HG02973 (cell line): ENCODE measurements around the gene ADI1.

Experiments
- ATAC-seq: cut with Tn5 transposase; IDR thresholded peaks from one replicate; pipeline ENCODE4 v1.9.1; 2021; ENCODE audit warnings: moderate library complexity; ENCODE audit not compliant: unreplicated experiment

ADI1 gene

DNA sequence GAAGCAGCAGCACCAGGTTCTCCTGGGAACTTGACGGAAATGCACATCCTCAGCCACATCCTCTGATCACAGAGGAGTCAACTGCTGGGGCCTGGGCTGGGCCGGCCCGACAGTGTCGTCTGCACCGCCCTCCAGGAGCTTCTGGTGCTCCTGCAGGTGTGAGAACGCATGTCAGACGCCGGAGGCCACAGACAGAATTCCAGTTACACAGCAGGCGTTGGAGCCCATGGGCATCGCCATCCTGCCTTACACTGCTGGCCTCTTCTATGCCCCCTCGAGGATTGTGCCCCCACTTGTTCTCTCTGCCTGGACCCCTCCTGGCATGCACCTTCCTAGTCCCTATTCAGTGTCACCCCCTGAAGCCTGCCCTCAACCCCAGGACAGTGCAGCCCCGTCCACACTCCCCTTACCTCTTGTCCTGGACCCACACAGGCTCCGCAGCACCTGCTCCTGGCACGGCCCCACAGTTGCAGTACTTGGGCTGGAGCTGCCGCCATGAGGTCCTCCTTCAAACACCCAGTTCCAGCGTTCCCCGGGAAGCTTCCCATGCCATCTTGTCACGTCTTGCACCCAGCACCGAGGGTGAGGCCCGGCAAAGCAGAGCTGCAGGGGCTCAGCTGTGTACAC, 37.5 kb downstream of the ADI1 start:
- no peak for ATAC-seq

DNA sequence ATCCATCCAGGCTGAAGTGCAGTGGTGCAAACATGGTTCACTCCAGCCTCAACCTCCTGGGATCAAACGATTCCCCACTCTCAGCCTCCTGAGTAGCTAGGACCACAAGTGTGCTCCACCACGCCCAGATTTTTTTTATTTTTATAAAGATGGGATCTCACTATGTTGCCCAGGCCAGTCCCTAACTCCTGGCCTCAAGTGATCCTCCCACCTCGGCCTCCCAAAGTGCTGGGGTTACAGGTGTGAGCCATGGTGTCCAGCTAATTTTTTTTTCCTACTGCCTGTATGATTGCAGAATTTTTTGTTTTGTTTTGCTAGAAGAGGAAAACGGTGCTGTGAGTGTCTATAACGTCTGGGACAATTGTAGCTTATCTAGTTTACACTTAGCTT, 38.3 kb downstream of the ADI1 start:
- no peak for ATAC-seq

DNA sequence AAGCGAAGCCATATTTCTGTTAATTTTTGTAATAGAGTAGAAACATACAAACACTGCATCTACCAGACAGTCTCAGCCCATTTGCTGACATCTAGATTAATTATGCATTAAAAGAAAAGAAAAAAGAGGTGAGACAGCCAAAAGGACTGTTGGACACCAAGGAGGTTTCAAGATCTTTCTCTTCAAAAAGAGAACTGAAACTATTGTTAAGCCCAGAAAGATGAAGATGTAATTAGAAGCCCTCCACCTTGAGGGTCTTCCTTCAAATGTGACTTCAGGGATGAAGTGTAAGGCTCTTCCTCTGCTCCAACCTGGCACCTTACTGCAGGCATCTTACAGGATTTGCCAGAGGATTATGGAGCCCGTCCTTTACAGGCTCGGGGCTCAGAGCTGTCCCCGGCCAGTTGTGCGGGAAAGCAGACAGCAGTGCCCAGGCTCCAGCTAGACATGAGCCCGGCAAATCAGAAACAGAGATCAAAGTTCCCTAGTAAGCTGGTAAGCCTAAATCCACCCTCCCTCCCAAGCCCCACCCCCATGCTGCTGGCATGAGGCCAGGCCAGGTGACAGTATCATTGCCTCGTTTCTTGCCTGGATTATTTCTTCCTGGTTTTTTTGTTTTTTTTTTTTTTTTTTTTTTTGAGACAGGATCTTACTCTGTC, 38.9 kb downstream of the ADI1 start:
- ATAC-seq = no peak

DNA sequence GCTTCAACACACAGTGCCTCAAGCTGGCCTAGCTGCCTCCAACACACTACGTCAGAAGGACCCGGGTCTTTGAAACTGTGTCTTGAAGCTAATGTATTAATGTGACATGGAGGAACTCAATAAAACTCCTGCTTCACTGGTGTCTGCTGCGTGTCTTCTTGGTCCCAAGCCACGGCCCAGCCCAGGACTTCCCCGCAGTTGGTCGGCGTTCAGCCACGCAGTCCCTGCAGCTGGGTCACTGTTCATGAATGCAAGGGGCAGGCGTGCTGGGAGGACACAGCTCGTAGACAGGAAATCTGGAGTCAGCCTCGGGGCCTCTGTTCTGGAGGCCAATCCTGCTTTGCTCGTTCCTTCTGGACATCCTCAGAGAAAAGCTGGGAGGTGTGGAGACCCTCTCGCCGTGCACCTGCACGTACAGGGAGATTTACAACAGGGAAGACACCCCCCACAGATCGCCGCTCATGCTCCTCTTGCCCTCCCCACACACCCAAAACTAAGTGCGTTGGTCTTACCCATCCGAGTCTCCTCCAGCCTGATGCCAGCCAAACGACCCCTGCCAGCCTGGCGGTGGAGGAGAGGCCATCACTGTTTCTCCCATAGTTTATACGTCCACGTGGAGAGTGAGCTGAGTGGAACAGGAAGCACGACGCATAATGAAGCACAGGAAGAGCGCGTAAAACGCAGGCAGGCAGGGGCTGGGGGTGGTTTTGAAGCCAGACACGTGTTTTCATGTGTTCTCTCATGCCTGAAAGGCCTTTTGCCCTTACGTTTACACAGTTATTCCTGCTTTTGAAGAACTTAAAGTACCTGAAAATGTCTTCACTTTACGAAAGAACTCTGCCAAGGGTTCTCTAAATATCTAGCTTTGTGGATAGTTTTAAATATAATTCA, 39.7 kb downstream of the ADI1 start:
- ATAC-seq = no peak

DNA sequence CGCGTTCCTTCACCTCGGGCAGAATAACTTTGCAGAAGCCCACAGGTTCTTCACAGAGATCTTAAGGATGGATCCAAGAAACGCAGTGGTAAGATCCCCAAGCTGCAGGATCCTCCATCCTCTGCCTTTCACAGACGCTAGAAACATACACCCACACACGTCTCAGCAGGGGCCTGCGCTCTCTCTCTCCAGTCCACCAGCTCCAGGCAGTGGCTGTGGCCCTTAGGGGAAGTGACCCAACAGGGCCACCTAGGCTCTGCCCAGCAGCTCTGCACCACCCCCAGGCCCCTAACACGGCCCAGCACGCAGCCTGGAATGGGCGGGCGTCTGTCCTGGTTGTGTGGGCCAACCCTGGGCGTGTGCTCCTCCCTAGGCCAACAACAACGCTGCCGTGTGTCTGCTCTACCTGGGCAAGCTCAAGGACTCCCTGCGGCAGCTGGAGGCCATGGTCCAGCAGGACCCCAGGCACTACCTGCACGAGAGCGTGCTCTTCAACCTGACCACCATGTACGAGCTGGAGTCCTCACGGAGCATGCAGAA, 40.4 kb downstream of the ADI1 start:
- ATAC-seq = no peak

DNA sequence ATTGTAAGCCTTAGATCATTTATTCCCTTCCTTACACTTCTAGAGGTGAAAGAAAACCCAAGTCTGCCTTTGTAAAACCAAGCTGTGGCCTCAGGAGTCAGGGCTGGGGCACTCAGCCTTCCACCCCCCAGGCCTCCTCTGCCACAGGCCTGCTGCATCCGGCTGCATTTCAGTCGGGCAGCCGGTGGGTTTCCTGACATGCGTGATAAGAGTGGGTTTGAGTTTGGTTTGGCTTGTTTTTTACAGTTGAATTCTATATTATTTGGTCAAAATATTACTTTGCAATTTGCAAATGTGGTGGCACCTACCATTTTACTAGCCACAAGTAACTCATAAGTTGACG, 42.4 kb downstream of the ADI1 start:
- no peak for ATAC-seq

DNA sequence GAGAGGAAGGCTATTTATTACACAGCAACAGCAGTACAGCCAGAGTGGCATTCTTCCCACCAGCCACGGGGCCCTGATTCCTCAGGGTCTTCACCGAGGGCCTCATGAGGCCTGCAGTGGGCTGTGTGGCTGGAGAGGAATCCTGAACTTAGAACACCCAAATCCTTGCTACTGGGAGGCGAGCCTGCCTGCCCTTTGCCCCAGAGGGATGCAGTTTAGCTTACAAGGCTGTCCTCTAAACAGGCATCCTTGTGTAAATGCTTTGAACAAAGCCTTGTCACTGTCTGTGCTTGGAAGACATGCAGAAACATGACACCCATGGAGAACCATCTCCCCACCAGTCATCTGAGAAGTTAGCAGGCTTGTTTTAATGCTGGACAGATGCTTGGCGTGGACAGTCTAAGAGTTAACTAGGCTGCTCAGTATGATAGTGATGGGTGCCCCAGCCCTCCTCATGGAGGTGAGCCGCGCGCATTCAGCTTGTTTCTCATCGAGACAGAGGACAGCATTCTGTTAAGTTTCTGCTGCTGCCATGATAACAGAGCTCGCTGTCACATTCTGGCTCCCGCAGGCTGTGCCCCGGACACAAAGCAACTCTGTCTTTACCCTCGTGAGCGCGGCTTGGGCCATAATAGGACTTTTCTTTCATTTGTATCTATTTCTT, 42.9 kb downstream of the ADI1 start:
- ATAC-seq = no peak

DNA sequence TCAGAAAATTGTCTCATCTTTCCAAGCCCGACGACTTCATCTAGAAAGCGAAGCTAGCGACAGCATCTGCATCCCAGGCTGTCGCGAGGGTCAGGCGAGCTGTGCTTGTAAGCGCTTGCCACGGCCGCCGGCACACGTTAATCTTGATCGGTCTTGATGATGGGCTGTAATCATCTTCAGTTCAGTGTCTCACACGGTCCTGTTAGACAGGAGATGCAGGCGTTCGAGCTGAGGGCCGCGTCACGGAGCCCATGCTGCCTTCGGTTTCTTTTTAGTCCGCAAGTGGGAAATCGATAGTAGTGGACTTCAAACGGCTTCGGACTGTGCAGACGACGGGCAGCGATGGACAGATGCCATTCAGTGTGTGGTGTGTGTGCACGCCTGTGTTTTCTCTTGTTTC, 43.6 kb downstream of the ADI1 start:
- ATAC-seq = no peak

DNA sequence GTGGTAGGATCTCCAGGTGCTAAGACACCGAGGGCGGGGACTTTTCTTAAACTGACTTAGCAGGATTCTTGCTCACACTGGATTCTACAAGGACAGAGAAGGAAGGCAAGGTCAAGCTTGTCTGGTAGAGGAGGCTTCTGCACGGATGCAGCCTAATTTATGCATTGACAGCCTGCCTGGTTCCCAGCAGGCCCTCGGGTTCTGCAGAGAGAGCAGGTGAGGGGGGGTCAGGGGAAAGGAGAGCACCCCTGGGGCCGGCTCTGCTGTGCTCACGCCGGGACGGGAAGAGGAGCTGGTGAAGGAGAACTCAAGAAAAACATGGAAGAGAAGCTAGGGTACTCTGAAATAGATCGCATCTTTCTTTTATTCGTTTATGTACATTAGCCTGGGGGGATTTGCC, 46.4 kb downstream of the ADI1 start:
- no peak for ATAC-seq

DNA sequence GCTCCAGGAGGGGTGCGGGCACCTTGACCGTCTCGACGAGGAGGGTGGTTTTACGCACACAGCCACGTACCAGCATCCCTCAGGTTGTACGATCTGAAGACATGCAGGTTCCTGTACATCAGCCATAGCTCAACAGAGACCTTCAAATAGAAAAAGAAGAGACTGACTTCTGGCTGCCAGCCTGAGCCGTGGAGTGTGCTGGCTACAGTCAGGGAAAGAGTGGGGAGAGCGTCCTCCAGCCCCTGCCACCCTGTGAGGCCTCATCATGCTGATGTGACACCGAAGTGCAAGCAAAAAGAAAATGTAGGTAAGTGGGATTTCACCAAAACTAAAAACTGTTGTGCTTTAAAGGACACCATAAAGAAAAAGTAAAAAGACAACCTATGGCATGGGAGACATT, 47.0 kb downstream of the ADI1 start:
- ATAC-seq = no peak

DNA sequence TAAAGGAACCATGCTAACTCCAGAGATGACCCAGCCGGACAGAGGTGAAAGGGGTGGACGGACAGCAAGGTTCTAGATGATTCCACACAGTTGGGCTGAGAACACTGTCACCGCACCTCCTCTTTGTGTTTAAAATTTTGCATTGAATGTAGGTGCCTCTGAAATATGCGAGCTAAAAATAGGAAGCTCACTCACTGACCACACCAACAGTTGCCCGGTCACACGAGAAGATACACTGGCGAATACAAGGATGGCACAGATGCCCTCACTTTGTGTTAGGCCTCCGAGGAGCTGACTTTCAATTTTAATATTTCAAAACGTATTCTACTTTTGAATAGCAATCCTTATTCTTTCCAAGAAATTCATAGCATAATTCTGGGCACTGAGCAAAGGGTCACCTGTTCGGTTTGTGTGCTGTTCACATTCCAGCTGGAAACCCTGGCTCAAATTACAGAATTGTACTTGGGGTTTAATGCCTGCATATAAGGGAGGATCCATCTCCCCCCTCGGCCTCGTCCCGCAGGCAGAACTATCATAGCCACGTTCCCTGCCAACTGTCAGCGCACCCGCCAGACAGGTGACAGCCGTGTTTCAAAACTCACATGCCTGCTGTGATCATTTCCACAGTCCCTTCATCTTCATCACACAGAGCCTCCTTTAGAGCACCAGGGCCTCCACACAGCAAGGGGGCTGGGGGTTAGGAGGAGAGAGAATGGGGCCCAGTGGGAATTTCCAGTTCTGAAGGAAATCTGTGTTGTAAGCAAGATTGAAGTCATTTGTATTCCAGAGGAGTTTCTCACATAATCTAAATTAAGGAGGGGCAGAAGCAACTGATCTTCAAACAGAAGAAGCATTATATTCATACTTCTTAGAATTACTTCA, 48.2 kb downstream of the ADI1 start:
- no peak for ATAC-seq

DNA sequence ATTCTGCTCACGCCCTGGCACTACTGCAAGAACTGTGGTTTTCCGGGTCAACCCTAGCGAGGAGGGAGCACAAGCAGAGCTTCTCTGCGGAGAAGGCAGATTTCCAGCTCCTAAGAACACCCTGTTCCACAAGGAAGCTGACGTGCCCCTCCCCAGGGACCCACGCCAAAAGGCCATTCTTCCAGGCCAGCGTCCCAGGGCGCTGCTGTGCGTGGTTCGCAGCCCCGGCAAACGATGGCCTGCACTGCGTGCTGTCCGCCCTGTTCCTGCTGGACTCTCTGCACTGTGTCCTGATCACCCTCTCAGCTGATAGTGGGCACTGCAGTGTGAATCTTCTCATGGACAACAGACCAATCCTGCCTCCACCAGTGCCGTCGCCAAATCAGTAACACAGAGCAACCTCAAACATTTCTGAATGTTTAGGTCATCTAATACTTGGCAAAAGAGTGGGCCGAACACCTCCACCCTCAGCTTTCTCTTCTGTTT, 49.1 kb downstream of the ADI1 start:
- ATAC-seq = no peak

DNA sequence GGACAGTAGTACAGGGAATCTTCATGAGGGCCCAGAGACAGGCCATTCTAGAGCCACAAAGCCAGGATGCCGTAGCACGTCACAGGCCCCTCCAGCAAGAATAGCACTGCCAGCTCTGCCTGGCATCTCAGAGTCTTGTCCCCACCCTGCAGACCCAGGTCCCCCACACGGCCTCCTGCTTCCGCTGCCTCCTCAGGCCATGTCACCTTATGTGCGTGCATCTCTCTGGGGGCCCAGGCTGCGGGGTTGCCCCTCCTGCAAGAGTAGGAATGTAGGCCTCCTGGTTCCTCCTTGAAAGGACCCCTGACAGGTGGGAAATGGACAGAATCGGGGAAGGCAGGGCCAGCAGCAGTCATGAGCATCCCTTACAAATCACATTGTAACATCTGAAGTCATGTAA, 49.8 kb downstream of the ADI1 start:
- ATAC-seq = no peak

DNA sequence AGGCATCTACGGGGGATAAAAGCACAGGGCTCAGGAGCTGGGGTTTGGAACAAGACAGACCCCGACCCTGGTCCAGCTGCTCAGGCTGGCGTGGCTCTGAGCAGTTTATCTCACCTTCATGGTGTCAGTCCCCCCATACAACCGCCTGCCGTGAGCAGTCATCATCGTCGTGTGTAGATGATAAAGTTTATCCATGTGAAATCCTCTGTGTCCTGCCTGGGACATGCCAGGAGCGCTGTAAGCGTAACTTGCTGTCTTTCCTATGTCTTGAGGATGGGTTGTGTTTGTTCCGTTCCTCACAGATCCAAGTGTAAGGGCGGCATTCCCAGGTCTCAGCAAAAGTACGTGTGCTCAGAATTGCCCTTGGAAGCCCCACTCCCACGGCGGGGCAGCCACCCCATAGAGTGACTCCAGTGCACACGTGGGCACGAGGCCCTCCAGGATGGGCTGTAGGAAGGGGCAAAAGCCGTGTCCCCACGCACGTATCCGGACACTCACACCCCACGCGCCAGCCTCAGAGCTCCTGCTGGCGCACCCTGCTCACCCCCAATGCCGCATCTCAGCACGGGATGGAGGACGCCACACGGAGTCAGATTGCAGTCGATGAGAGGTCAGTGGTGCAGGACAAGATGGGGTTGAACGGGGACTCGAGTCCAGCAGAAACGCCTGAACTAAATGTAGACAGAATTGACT, 50.9 kb downstream of the ADI1 start:
- no peak for ATAC-seq

DNA sequence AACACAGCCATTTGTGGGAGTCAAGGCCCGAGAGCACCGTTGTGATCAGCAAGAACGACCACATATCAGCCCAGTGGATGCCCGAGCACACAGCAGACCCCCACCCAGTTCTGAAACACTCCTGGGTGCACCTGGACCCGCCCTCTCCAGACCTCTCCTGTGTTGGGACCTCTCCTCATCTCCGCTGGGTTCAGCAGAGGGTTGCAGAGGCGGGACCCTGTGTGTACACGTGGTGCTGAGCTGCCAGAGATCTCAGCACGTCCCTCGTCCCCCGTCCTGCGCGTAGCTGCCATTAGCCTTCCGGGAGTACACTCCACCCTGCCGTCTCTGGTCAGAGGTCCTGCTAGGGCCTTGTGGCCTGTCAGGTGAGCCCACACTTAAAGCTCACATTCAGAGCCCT, 51.7 kb downstream of the ADI1 start:
- ATAC-seq = no peak

DNA sequence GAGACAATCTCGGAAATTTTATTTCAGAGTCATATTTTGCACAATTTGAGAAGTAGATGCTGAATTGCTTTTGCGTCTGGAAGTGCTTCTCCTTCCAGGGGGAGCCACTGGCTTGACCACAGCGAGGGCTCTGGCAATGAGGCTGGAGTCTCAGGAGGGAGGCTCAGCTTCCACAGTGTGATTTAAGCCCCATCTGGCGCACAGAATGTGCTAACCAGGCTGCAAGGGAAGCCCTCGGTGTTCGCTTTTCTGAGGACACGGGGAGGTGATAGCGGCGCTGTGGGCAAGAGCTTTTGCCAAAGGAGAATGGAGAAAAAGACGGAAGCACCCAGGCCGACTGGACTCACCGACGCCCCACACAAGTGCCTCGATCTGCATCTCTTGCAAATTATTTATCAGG, 52.4 kb downstream of the ADI1 start:
- no peak for ATAC-seq

DNA sequence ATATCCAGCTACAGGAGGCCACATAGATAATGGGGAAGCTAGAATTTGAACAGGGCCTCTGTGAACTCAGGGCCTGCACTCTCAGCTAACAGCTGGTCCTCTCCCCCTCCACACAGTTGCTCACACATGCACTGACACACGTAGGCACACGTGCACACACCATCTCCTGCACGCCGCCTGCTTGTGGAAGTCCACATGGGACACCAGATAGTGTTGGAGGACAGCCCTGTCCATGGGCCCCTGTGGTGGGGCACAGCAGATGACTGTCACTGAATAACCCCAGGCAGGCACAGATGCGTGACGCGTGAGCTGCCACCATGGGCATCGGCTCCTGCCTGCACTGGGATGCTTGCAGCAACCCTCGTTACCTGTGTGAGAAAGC, 52.9 kb downstream of the ADI1 start:
- no peak for ATAC-seq

DNA sequence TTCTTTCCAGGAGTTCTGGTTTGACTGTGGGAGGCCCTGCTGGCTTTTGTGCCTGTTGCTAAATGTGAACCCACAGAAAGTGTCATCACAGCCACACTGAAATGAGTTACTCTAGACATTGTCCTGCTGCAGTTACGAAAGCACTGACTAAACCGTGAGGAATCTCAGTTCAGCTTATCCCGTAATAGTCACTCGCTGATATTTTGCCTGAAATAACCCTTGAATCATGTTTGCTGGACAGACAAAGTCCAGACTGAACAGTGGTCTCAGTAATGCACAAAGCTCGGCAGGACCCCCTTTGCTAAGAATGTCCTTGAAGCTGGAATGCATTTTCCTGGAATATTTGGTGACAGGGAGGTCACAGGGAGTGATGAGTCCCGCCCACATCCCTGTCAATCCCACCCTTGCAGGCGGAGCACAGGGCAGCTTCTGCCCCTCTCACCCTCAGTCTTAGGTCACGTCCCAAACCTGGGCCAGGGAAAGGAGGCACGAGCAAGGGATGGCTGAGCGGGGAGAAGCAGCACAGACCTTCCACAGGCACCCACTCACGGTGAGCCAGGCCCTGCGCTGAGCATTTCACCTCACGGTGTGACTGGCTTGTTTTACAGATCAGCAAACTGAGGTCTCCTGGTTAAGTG, 53.4 kb downstream of the ADI1 start:
- ATAC-seq = no peak

DNA sequence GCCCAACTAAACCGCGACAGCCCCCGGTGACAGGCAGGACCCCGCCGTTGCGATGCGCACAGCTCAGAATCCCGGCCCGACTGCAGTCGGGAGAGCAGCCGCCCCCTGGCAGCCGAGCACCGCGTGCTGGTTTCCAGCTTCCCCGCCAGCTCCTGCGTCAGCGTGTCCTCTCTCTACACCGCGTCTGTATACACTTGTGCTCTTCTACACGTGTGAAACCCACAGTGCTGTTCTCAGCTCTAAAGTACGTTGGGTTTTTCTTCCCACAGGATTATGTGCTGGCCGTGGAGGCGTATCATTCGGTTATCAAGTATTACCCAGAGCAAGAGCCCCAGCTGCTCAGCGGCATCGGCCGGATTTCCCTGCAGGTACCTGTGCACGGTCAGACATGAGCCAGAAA, 54.0 kb downstream of the ADI1 start:
- ATAC-seq = no peak
